Measurements from ENCODE around the gene RAD51B. TPM values are rescaled to one million over a fixed set of nuclear protein-coding genes. Genes with fewer than 3 reads are reported as not detected.

Gene RAD51B
- total and polyA plus RNA-seq, 9 of the 15 experiments (the other 6 are each of a cell fraction or from before 2014, with no cell fraction given), result 8.5 to 17.3 (median 11.3) TPM

DNA sequence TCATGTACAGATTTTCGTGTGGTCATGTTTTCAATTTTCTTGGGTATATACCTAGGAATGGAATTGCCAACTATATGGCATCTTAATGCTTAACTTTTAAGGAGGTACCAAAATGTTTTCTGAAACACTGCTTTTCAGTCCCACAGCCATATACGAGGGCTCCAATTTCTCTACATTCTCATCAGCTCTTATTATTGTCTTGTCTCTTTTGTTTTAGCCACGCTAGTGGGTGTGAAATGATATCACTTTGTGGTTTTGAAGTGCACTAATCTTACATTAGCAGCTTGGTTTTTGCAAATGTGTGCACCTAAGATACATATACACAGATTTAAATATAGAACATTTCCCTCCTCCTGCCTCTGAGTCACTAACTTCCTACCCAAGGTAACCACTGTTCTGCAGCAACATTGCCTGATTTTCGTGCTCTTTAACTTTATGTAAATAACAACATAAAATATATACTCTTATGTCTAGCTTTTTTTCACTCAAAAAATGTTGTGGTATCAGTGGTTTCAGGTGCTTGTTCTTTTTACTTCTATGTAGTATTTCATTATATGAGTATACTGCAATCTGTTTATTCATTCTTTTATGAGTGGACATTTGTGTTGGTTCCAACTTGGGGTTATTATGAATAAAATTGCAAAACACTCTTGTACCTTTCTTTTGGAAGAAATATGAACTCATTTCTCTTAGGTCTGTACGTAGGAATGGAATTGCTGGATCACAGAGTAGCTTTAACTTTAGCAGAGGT, 900.2 kb downstream of the RAD51B start (continued):
- TF ChIP-seq, protein P1, sequence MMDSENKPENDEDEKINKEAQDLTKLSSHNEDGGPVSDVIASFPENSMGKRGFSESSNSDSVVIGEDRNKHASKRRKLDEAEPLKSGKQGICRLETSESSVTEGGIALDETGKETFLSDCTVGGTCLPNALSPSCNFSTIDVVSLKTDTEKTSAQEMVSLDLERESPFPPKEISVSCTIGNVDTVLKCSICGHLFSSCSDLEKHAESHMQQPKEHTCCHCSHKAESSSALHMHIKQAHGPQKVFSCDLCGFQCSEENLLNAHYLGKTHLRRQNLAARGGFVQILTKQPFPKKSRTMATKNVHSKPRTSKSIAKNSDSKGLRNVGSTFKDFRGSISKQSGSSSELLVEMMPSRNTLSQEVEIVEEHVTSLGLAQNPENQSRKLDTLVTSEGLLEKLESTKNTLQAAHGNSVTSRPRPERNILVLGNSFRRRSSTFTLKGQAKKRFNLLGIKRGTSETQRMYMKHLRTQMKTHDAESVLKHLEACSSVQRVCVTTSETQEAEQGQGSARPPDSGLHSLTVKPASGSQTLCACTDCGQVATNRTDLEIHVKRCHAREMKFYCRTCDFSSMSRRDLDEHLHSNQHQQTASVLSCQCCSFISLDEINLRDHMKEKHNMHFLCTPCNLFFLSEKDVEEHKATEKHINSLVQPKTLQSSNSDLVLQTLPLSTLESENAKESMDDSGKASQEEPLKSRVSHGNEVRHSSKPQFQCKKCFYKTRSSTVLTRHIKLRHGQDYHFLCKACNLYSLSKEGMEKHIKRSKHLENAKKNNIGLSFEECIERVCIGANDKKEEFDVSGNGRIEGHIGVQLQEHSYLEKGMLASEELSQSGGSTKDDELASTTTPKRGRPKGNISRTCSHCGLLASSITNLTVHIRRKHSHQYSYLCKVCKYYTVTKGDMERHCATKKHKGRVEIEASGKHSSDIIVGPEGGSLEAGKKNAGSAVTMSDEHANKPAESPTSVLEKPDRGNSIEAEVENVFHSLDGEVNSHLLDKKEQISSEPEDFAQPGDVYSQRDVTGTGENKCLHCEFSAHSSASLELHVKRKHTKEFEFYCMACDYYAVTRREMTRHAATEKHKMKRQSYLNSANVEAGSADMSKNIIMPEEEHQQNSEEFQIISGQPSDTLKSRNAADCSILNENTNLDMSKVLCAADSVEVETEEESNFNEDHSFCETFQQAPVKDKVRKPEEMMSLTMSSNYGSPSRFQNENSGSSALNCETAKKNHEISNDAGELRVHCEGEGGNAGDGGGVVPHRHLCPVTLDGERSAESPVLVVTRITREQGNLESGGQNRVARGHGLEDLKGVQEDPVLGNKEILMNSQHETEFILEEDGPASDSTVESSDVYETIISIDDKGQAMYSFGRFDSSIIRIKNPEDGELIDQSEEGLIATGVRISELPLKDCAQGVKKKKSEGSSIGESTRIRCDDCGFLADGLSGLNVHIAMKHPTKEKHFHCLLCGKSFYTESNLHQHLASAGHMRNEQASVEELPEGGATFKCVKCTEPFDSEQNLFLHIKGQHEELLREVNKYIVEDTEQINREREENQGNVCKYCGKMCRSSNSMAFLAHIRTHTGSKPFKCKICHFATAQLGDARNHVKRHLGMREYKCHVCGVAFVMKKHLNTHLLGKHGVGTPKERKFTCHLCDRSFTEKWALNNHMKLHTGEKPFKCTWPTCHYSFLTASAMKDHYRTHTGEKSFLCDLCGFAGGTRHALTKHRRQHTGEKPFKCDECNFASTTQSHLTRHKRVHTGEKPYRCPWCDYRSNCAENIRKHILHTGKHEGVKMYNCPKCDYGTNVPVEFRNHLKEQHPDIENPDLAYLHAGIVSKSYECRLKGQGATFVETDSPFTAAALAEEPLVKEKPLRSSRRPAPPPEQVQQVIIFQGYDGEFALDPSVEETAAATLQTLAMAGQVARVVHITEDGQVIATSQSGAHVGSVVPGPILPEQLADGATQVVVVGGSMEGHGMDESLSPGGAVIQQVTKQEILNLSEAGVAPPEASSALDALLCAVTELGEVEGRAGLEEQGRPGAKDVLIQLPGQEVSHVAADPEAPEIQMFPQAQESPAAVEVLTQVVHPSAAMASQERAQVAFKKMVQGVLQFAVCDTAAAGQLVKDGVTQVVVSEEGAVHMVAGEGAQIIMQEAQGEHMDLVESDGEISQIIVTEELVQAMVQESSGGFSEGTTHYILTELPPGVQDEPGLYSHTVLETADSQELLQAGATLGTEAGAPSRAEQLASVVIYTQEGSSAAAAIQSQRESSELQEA (IDR thresholded peaks at IDR 0.05; ENCODE audit: low read depth), result peak; percentile 80
- TF ChIP-seq, protein P2, sequence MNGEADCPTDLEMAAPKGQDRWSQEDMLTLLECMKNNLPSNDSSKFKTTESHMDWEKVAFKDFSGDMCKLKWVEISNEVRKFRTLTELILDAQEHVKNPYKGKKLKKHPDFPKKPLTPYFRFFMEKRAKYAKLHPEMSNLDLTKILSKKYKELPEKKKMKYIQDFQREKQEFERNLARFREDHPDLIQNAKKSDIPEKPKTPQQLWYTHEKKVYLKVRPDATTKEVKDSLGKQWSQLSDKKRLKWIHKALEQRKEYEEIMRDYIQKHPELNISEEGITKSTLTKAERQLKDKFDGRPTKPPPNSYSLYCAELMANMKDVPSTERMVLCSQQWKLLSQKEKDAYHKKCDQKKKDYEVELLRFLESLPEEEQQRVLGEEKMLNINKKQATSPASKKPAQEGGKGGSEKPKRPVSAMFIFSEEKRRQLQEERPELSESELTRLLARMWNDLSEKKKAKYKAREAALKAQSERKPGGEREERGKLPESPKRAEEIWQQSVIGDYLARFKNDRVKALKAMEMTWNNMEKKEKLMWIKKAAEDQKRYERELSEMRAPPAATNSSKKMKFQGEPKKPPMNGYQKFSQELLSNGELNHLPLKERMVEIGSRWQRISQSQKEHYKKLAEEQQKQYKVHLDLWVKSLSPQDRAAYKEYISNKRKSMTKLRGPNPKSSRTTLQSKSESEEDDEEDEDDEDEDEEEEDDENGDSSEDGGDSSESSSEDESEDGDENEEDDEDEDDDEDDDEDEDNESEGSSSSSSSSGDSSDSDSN (IDR thresholded peaks at IDR 0.05; ENCODE audit: borderline replicate concordance in 1 of 2, low read depth in 2 of 2, low read length in 2 of 2), result no peak
- TF ChIP-seq, protein P3, sequence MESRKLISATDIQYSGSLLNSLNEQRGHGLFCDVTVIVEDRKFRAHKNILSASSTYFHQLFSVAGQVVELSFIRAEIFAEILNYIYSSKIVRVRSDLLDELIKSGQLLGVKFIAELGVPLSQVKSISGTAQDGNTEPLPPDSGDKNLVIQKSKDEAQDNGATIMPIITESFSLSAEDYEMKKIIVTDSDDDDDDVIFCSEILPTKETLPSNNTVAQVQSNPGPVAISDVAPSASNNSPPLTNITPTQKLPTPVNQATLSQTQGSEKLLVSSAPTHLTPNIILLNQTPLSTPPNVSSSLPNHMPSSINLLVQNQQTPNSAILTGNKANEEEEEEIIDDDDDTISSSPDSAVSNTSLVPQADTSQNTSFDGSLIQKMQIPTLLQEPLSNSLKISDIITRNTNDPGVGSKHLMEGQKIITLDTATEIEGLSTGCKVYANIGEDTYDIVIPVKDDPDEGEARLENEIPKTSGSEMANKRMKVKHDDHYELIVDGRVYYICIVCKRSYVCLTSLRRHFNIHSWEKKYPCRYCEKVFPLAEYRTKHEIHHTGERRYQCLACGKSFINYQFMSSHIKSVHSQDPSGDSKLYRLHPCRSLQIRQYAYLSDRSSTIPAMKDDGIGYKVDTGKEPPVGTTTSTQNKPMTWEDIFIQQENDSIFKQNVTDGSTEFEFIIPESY (CRISPR knock-in tag; IDR thresholded peaks at IDR 0.05), result no peak
- TF ChIP-seq ADNP (tag; IDR thresholded peaks at IDR 0.05) (peak; percentile 78), NCOA4 (IDR thresholded peaks at IDR 0.05; ENCODE audit: partially characterized antibody) (no peak), EWSR1 (IDR thresholded peaks at IDR 0.05; ENCODE audit: borderline replicate concordance, low read depth, partially characterized antibody) (no peak), NFIC (IDR thresholded peaks at IDR 0.05) (peak; percentile 82), SRSF7 (optimal IDR thresholded peaks at IDR 0.05; ENCODE audit: low read depth, low read length) (no peak)
- TF ChIP-seq, protein P4, sequence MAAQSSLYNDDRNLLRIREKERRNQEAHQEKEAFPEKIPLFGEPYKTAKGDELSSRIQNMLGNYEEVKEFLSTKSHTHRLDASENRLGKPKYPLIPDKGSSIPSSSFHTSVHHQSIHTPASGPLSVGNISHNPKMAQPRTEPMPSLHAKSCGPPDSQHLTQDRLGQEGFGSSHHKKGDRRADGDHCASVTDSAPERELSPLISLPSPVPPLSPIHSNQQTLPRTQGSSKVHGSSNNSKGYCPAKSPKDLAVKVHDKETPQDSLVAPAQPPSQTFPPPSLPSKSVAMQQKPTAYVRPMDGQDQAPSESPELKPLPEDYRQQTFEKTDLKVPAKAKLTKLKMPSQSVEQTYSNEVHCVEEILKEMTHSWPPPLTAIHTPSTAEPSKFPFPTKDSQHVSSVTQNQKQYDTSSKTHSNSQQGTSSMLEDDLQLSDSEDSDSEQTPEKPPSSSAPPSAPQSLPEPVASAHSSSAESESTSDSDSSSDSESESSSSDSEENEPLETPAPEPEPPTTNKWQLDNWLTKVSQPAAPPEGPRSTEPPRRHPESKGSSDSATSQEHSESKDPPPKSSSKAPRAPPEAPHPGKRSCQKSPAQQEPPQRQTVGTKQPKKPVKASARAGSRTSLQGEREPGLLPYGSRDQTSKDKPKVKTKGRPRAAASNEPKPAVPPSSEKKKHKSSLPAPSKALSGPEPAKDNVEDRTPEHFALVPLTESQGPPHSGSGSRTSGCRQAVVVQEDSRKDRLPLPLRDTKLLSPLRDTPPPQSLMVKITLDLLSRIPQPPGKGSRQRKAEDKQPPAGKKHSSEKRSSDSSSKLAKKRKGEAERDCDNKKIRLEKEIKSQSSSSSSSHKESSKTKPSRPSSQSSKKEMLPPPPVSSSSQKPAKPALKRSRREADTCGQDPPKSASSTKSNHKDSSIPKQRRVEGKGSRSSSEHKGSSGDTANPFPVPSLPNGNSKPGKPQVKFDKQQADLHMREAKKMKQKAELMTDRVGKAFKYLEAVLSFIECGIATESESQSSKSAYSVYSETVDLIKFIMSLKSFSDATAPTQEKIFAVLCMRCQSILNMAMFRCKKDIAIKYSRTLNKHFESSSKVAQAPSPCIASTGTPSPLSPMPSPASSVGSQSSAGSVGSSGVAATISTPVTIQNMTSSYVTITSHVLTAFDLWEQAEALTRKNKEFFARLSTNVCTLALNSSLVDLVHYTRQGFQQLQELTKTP (IDR thresholded peaks at IDR 0.05; ENCODE audit: low read depth in 1 of 2, partially characterized antibody in 2 of 2), result peak in 1 of 2 experiments; percentile 79

All from K562 (cell line).